Neural cell (in vitro differentiated cells): Measurements from ENCODE around the gene ZNF512. TPM values are rescaled to one million over a fixed set of nuclear protein-coding genes. Genes with fewer than 3 reads are reported as not detected.

Experiments used
- H2AFZ ChIP-seq: fragments of 200-600, 300-800 bp; sonication (generic), shearing (Covaris generic); 2 replicates; pipeline ENCODE4 v1.6.0; 2014; ENCODE audit warnings: low read depth, mild to moderate bottlenecking, antibody characterized with exemption, low read length, moderate library complexity
- H3F3A ChIP-seq: fragments of 200-600 bp; shearing (Covaris generic); 2 replicates; pipeline ENCODE4 v1.6.1; 2016; ENCODE audit warnings: mild to moderate bottlenecking, moderate library complexity, mixed read lengths, antibody characterized with exemption, low read length; ENCODE audit not compliant: insufficient read depth, poor library complexity, severe bottlenecking
- H3K27ac ChIP-seq: fragments of 200-600, 300-800 bp; sonication (generic), shearing (Covaris generic); 2 replicates; pipeline ENCODE4 v1.5.1; 2014; ENCODE audit warnings: mild to moderate bottlenecking, low read length, moderate library complexity
- H3K27me3 ChIP-seq: fragments of 300-800, 200-600 bp; sonication (generic), shearing (Covaris generic); 2 replicates; pipeline ENCODE4 v1.6.0; 2014; ENCODE audit warnings: mild to moderate bottlenecking, low read depth, low read length, moderate library complexity; ENCODE audit not compliant: insufficient read depth
- H3K36me3 ChIP-seq: fragments of 300-800, 200-600 bp; sonication (generic), shearing (Covaris generic); 2 replicates; pipeline ENCODE4 v1.5.1; 2014; ENCODE audit warnings: mild to moderate bottlenecking, antibody characterized with exemption, low read length, moderate library complexity; ENCODE audit not compliant: insufficient read depth
- H3K4me2 ChIP-seq: fragments of 300-800, 200-600 bp; sonication (generic), shearing (Covaris generic); 2 replicates; pipeline ENCODE4 v1.6.0; 2014; ENCODE audit warnings: mild to moderate bottlenecking, low read length
- H3K4me3 ChIP-seq: fragments of 300-800, 200-600 bp; sonication (generic), shearing (Covaris generic); 2 replicates; pipeline ENCODE4 v1.5.1; 2014; ENCODE audit warnings: mild to moderate bottlenecking, low read length, moderate library complexity
- H3K79me2 ChIP-seq: fragments of 200-600 bp; shearing (Covaris generic); replicated peaks from 2 replicates; pipeline ENCODE4 v1.6.0; 2014; ENCODE audit warnings: mild to moderate bottlenecking, low read length, moderate library complexity; ENCODE audit not compliant: insufficient read depth
- H3K9ac ChIP-seq: fragments of 300-800, 200-600 bp; sonication (generic), shearing (Covaris generic); 2 replicates; pipeline ENCODE4 v1.6.1; 2016; ENCODE audit warnings: mild to moderate bottlenecking, low read length, mixed read lengths
- H3K9me2 ChIP-seq: fragments of 200-600 bp; shearing (Covaris generic); 2 replicates; pipeline ENCODE4 v1.6.1; 2016; ENCODE audit warnings: mild to moderate bottlenecking, low read length, mixed read lengths; ENCODE audit not compliant: insufficient read depth
- H3K9me3 ChIP-seq: fragments of 200-600, 300-800 bp; sonication (generic), shearing (Covaris generic); 2 replicates; pipeline ENCODE4 v1.6.1; 2016; ENCODE audit warnings: mild to moderate bottlenecking, mixed run types, low read length, moderate library complexity, mixed read lengths
- H4K20me1 ChIP-seq: fragments of 200-600 bp; shearing (Covaris generic); 2 replicates; pipeline ENCODE4 v1.6.1; 2016; ENCODE audit warnings: mild to moderate bottlenecking, mixed run types; ENCODE audit not compliant: insufficient read depth
- CTCF ChIP-seq: fragments of 450-650 bp; IDR thresholded peaks from 2 replicates; pipeline ENCODE4 v1.5.1; 2014; ENCODE audit warnings: antibody characterized with exemption, mild to moderate bottlenecking, moderate library complexity; ENCODE audit not compliant: poor library complexity, severe bottlenecking
- EP300 ChIP-seq: fragments of 450-650 bp; conservative IDR thresholded peaks from 2 replicates; pipeline ENCODE4 v1.6.1; 2014; ENCODE audit warnings: antibody characterized with exemption, mild to moderate bottlenecking, moderate library complexity; ENCODE audit not compliant: poor library complexity, severe bottlenecking
- EZH2 ChIP-seq: fragments of 200-600, 300-800 bp; shearing (Covaris generic), sonication (generic); IDR thresholded peaks from 2 replicates; pipeline ENCODE4 v1.6.1; 2014; ENCODE audit warnings: antibody characterized with exemption, low read length, borderline replicate concordance, mild to moderate bottlenecking; ENCODE audit not compliant: insufficient read depth, poor library complexity, severe bottlenecking
- MXI1 ChIP-seq: fragments of 450-650 bp; conservative IDR thresholded peaks from 2 replicates; pipeline ENCODE4 v1.6.1; 2014; ENCODE audit warnings: antibody characterized with exemption, mild to moderate bottlenecking; ENCODE audit not compliant: poor library complexity, severe bottlenecking
- POLR2AphosphoS5 ChIP-seq: IDR thresholded peaks from 2 replicates; pipeline ENCODE4 v1.6.1; 2012
- RAD21 ChIP-seq: fragments of 450-650 bp; conservative IDR thresholded peaks from 2 replicates; pipeline ENCODE4 v1.6.1; 2014; ENCODE audit warnings: antibody characterized with exemption, mild to moderate bottlenecking, moderate library complexity
- REST ChIP-seq: IDR thresholded peaks from 2 replicates; pipeline ENCODE4 v1.6.1; 2012; ENCODE audit warnings: borderline replicate concordance
- SMC3 ChIP-seq: fragments of 450-650 bp; conservative IDR thresholded peaks from 2 replicates; pipeline ENCODE4 v1.6.1; 2014; ENCODE audit warnings: antibody characterized with exemption, mild to moderate bottlenecking, moderate library complexity; ENCODE audit not compliant: poor library complexity
- TAF1 ChIP-seq: IDR thresholded peaks from 2 replicates; pipeline ENCODE4 v1.6.1; 2012; ENCODE audit warnings: low read depth
- polyA plus RNA-seq: library from polyadenylated mRNA; depleted of rRNA; stranded (reverse); fragments of >200 nt; gene quantifications from 2 replicates; pipeline ENCODE4 v1.2.3, GENCODE V29; 2014

The ZNF512 gene
- polyA plus RNA-seq, 1 donor from 2014 or later: 30.8 TPM

GRCh38 chr2:27653397-27653796 lies 70.6 kb downstream of the ZNF512 start:
- Histone ChIP-seq H3K36me3 (peaks cover 17% of the 10 kb centered on the region), H3K9me3 (no peaks in the 10 kb centered on the region), H3K4me2 (no peak overlapping the region), H3K27me3 (no peaks in the 10 kb centered on the region), H3K9ac (no peak overlapping the region), H3K9me2 (no peaks in the 10 kb centered on the region), H3F3A (no peaks in the 10 kb centered on the region), H3K27ac (no peak overlapping the region), H2AFZ (no peak overlapping the region), H4K20me1 (no peaks in the 10 kb centered on the region), H3K79me2 (no peaks in the 10 kb centered on the region), H3K4me3 (no peak overlapping the region)
- TF ChIP-seq RAD21 (no peak), EP300 (no peak), REST (no peak), EZH2 (no peak), TAF1 (no peak), CTCF (no peak), MXI1 (no peak), SMC3 (no peak)

- H3F3A ChIP-seq: no peaks in the 10 kb centered on the region
- no peak overlapping the region for H3K9ac ChIP-seq
- H3K79me2 ChIP-seq: no peaks in the 10 kb centered on the region
- no peaks in the 10 kb centered on the region for H3K9me2 ChIP-seq
- no peak overlapping the region for H3K27ac ChIP-seq
- no peak overlapping the region for H3K4me2 ChIP-seq
- H4K20me1 ChIP-seq: no peaks in the 10 kb centered on the region
- H2AFZ ChIP-seq: no peak overlapping the region
- H3K36me3 ChIP-seq: peaks cover 17% of the 10 kb centered on the region
- no peak overlapping the region for H3K4me3 ChIP-seq
- no peaks in the 10 kb centered on the region for H3K27me3 ChIP-seq
- TF ChIP-seq CTCF (no peak), POLR2AphosphoS5 (no peak), EZH2 (no peak), EP300 (no peak), TAF1 (no peak)
- H3K9me3 ChIP-seq: no peaks in the 10 kb centered on the region
Measured at GRCh38 chr2:27655155-27655951, 72.5 kb downstream of the ZNF512 start.
